Breast epithelium (tissue), 4 donors: Measurements from ENCODE around the gene DNAJB13. TPM values are rescaled to one million over a fixed set of nuclear protein-coding genes. Genes with fewer than 3 reads are reported as not detected.
A peak's percentile ranks its signal among the peaks of the same experiment; 100 is the strongest.

ENCODE experiments used
- DNase-seq, 2 donors: peaks; one replicate each; pipeline ENCODE4 v3.0.0-alpha.2; 2019; ENCODE audit warnings: low spot score in 2 of 2
- H3K27ac ChIP-seq, 2 donors: fragments of 200-600 bp; sonication (generic) in 1 of 2; one replicate each; pipeline ENCODE4 v1.5.1; 2016 to 2019; ENCODE audit warnings: mild to moderate bottlenecking in 1 of 2
- H3K27me3 ChIP-seq, 2 donors: fragments of 200-600 bp; sonication (generic) in 1 of 2; one replicate each; pipeline versions ENCODE4 v1.5.1 to v1.6.0; 2017 to 2019; ENCODE audit warnings: control low read depth in 1 of 2, mild to moderate bottlenecking in 1 of 2
- H3K36me3 ChIP-seq: fragments of 200-600 bp; one replicate; pipeline ENCODE4 v1.5.1; 2019
- H3K4me1 ChIP-seq, 2 donors: fragments of 200-600 bp; sonication (generic); one replicate each; pipeline ENCODE4 v1.5.1; 2016 to 2019; ENCODE audit warnings: control low read depth in 1 of 2
- H3K4me3 ChIP-seq, 3 donors: fragments of 200-600 bp; sonication (generic); 1 replicate in 2 of 3; 2 replicates in 1 of 3; pipeline ENCODE4 v1.5.1; 2016 to 2019; ENCODE audit warnings: mild to moderate bottlenecking in 3 of 3, moderate library complexity in 2 of 3
- H3K9me3 ChIP-seq, 2 donors: fragments of 200-600 bp; sonication (generic) in 1 of 2; one replicate each; pipeline ENCODE4 v1.5.1; 2016 to 2019; ENCODE audit warnings: control low read depth in 1 of 2
- CTCF ChIP-seq, 3 donors: fragments of 450-650 bp; IDR thresholded peaks; one replicate each; pipeline ENCODE4 v1.5.1; 2016 to 2017; ENCODE audit warnings: antibody characterized with exemption in 3 of 3, mild to moderate bottlenecking in 3 of 3, moderate library complexity in 3 of 3
- POLR2A ChIP-seq: fragments of 450-650 bp; IDR thresholded peaks from one replicate; pipeline ENCODE4 v1.6.1; 2016; ENCODE audit warnings: antibody characterized with exemption, mild to moderate bottlenecking, moderate library complexity
- POLR2AphosphoS5 ChIP-seq, 3 donors: sonication (generic); formaldehyde crosslinking; IDR thresholded peaks; one replicate each; pipeline ENCODE4 v1.6.1; 2017; ENCODE audit warnings: antibody characterized with exemption in 3 of 3
- intact Hi-C: fragments of 100-400 bp; cut with DNase I; formaldehyde crosslinking; loops from one replicate; pipeline ENCODE4 v1.15.1; 2023; ENCODE audit warnings: low total_unique reads
- total RNA-seq, 3 donors: library from RNA; depleted of rRNA; stranded (reverse); fragments of >200 nt; gene quantifications; one replicate each; pipeline ENCODE4 v1.1.0, GENCODE V29; 2016

Gene DNAJB13
- total RNA-seq, 3 donors from 2014 or later: not detected

DNA sequence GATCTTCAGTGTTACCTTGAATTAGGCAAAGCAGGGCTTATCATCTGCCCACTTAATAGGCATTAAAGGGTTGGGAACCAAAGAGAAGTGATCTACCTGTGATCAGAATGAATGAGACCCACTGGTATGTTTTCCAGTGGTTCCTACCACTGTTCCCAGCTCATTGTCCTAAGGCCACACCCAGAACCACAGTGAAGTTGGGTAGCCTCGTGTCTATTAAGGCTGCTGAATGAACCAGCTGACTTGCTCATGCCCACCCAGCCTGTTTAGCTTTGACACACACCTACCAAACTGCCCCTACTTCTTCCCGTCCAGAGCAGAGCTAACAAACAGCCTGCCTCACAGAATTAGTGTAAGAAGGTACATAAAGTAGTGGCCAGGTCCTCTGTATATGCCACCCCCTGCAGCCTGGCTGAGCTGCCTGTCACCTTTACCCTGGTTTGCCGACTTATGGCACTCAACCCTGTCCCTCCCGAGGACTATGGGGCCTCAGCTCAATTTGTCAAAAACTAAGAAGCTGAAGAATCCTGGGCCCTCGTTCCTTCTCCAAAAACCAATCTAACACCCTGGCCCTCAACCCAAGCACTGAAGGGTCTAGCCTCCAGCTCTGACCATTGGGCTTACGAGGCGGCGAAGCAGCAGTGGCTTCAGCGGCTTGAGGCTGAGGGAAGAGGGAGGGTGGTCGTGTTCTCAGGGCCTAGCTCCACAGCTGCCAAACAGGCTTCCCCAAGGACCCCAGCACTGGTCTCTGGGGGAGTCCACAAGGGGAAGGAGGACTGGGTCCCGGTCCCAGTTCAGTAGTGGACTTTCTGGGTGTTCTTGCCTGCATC, 22.0 kb downstream of the DNAJB13 start:
- intact Hi-C loops: no loop called here
- DNase-seq: peak in 1 of 2 donors; percentile 45
- H3K27ac ChIP-seq: no peak overlapping the region

DNA sequence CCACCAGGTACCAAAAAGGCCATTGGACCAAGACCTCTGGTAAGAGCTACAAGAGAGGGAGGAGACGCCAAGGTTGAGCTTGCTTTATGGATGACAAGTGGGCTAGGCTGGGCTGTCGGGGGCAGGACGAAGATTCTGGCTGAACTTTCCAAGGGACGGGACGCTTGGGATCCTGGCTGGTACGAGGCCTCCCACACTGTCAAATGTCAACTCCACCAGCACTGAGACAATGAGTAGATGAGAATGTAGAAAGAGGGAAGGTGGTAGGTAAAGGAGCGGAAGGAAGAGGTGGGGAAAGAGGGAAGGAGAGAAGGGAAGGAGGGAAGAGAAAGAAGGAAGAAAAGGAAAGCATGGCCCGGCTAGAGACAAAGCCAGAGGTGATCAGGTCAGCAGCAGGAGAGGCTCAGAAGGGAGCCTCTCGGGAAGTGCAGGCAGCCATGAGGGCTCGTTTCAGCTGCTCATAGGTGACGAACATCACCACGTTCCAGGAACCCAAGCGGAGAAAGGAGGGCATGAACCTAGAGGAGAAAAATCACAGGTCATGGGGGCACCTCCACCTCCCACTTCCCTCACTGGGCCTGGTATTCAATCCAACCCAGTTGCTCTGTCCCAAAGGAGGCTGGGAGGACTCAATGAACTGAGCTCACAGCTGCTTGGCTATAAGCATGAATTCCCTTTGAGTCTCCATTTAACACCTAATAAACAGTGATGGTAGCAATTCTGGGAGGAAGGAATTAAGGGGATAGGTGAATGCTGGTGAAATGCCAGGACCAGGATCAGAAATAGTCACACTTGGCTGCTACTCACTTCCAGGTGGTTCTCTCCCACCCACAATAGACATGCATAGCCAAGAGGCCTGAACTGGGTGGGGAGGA, 24.0 kb downstream of the DNAJB13 start:
- H3K36me3 ChIP-seq: no peaks in the 10 kb centered on the region
- intact Hi-C loops: no loop called here
- no peak overlapping the region for H3K4me3 ChIP-seq
- H3K4me1 ChIP-seq: no peaks in the 10 kb centered on the region
- peak in 1 of 2 donors; percentile 27 for DNase-seq
- no peaks in the 10 kb centered on the region for H3K9me3 ChIP-seq
- TF ChIP-seq CTCF (IDR thresholded peaks at IDR 0.05): no peak
- TF ChIP-seq POLR2AphosphoS5 (IDR thresholded peaks at IDR 0.05): no peak
- no peak for TF ChIP-seq POLR2A
- no peaks in the 10 kb centered on the region for H3K27me3 ChIP-seq
- no peak overlapping the region for H3K27ac ChIP-seq

More for the DNA sequence above, 22.0 kb downstream of the DNAJB13 start:
- H3K4me3 ChIP-seq: no peak overlapping the region
- no peaks in the 10 kb centered on the region for H3K36me3 ChIP-seq
- no peaks in the 10 kb centered on the region for H3K9me3 ChIP-seq
- TF ChIP-seq POLR2A: no peak
- no peak for TF ChIP-seq POLR2AphosphoS5 (IDR thresholded peaks at IDR 0.05)
- no peak for TF ChIP-seq CTCF (IDR thresholded peaks at IDR 0.05)
- no peaks in the 10 kb centered on the region for H3K4me1 ChIP-seq
- no peaks in the 10 kb centered on the region for H3K27me3 ChIP-seq

DNA sequence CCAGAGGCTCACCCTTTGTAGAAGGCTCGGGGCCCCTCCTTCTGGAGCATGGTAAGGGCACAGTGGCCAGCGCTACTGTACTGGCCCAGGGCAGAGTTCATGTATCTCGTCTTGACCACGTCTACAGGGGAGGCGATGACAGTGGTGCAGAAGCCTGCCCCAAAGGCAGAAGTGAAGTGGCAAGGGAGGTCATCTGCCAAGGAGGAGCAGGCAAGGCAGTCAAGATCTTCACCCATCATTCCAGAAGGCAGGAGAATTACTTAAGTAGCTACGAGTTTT, 24.6 kb downstream of the DNAJB13 start:
- Histone ChIP-seq H3K36me3 (no peaks in the 10 kb centered on the region), H3K4me1 (no peaks in the 10 kb centered on the region), H3K9me3 (no peaks in the 10 kb centered on the region), H3K27ac (no peak overlapping the region), H3K27me3 (no peaks in the 10 kb centered on the region), H3K4me3 (no peak overlapping the region)
- intact Hi-C loops: no loop called here
- TF ChIP-seq CTCF (IDR thresholded peaks at IDR 0.05) (no peak), POLR2AphosphoS5 (IDR thresholded peaks at IDR 0.05) (no peak), POLR2A (no peak)
- DNase-seq: peak in 1 of 2 donors; percentile 47

DNA sequence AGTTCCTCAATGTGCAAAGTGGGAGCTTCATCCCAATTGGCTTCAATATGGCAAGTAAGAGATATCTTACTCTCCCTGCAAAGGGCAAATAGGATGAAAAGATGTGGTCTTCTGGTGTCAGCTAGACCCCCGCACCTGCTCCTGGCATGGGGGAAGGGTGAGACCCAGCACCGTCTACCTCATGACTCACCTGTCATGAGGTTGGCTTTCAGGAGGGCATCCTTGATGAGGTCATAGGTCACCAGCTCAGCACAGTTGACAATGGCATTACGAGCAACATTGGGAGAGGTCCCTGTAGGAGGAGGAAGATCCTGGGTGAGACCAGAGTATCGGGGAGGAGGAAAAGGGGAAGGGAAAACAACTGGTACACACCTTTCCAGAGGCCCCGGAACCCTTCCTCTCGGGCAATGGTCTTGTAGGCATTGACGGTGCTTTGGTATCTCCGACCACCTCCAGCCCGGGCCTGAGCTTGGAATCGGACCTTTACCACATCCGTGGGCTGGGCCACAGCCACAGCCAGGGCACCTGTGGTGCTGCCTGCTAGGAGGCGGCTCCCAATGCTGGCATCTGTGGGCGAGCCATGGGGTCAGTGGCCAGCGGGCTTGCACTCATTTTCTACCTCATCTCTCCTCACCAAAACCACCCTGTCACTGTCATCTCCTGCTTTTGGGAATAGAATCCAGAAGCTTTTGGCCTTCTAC, 25.8 kb downstream of the DNAJB13 start:
- no peaks in the 10 kb centered on the region for H3K27me3 ChIP-seq
- H3K4me3 ChIP-seq: no peak overlapping the region
- DNase-seq: peak in 1 of 2 donors; percentile 47
- intact Hi-C loops: no loop called here
- H3K27ac ChIP-seq: no peak overlapping the region
- no peaks in the 10 kb centered on the region for H3K4me1 ChIP-seq
- no peaks in the 10 kb centered on the region for H3K36me3 ChIP-seq
- TF ChIP-seq CTCF (IDR thresholded peaks at IDR 0.05): no peak
- no peak for TF ChIP-seq POLR2A
- no peak for TF ChIP-seq POLR2AphosphoS5 (IDR thresholded peaks at IDR 0.05)
- no peaks in the 10 kb centered on the region for H3K9me3 ChIP-seq
